RWPE2 (cell line): ENCODE data around the gene PCDHA5.
A peak's percentile ranks its signal among the peaks of the same experiment; 100 is the strongest.

Experiments
- ATAC-seq: fragments of 200-7000 bp; cut with Tn5 transposase; 3 replicates; pipeline ENCODE4 v1.9.1; 2021; ENCODE audit warnings: low read depth
- DNase-seq: peaks from one replicate; pipeline ENCODE4 v3.0.0-alpha.2; 2020; ENCODE audit warnings: low spot score
- H3K27ac ChIP-seq: fragments of 450-650 bp; 2 replicates; pipeline ENCODE4 v1.5.1; 2017; ENCODE audit warnings: mild to moderate bottlenecking; ENCODE audit not compliant: poor library complexity, severe bottlenecking
- H3K27me3 ChIP-seq: fragments of 250-450 bp; sonication (Bioruptor Pico); 2 replicates; pipeline ENCODE4 v1.5.1; 2021; ENCODE audit warnings: mild to moderate bottlenecking, moderate library complexity; ENCODE audit not compliant: insufficient read depth, poor library complexity, severe bottlenecking
- H3K36me3 ChIP-seq: fragments of 250-450 bp; sonication (Bioruptor Pico); 2 replicates; pipeline ENCODE4 v1.5.1; 2020; ENCODE audit warnings: low read depth, mild to moderate bottlenecking, moderate library complexity
- H3K4me1 ChIP-seq: fragments of 250-450 bp; sonication (Bioruptor Pico); 2 replicates; pipeline ENCODE4 v1.5.1; 2021; ENCODE audit warnings: mild to moderate bottlenecking, moderate library complexity; ENCODE audit not compliant: insufficient read depth, poor library complexity, severe bottlenecking
- H3K4me3 ChIP-seq: fragments of 250-450 bp; sonication (Bioruptor Pico); 2 replicates; pipeline ENCODE4 v1.5.1; 2021; ENCODE audit warnings: mild to moderate bottlenecking, moderate library complexity; ENCODE audit not compliant: severe bottlenecking
- H3K9me3 ChIP-seq: fragments of 250-450 bp; sonication (Bioruptor Pico); 2 replicates; pipeline ENCODE4 v1.5.1; 2021; ENCODE audit warnings: mild to moderate bottlenecking, moderate library complexity; ENCODE audit not compliant: severe bottlenecking
- CTCF ChIP-seq: fragments of 450-650 bp; IDR thresholded peaks from one replicate; pipeline ENCODE4 v1.5.1; 2017; ENCODE audit warnings: mild to moderate bottlenecking, moderate library complexity; ENCODE audit not compliant: poor library complexity, severe bottlenecking

Gene PCDHA5

GRCh38 chr5:140868721-140869554 is 47.5 kb downstream of the PCDHA5 start, which contains the start of gene PCDHA11:
PCDHA11 (plus strand) TSS chr5:140868957; CDS start chr5:140869104, 147 bp downstream.
- peak within 1 kb of the TSS; percentile 23 for H3K4me3 ChIP-seq
- H3K4me1 ChIP-seq, result no peaks in the 10 kb centered on the region
- DNase-seq (no peak), ATAC-seq (peak; percentile 97)
- peak; percentile 84 for TF ChIP-seq CTCF
- H3K36me3 ChIP-seq, result no peaks in the 10 kb centered on the region
- H3K27me3 ChIP-seq, result peaks cover 75% of the 10 kb centered on the region
- H3K27ac ChIP-seq, result no peak within 1 kb of the TSS
- H3K9me3 ChIP-seq, result no peaks in the 10 kb centered on the region

GRCh38 chr5:140869555-140869886 is 48.1 kb downstream of the PCDHA5 start:
- no peaks in the 10 kb centered on the region for H3K36me3 ChIP-seq
- H3K4me3 ChIP-seq, result peak overlapping the region; percentile 23
- no peak for TF ChIP-seq CTCF
- ATAC-seq (0 out of 3 replicates have a peak, but pooled peaks have one; percentile 48), DNase-seq (no peak)
- peaks cover 72% of the 10 kb centered on the region for H3K27me3 ChIP-seq
- no peaks in the 10 kb centered on the region for H3K9me3 ChIP-seq
- no peaks in the 10 kb centered on the region for H3K4me1 ChIP-seq
- H3K27ac ChIP-seq, result no peak overlapping the region

- H3K27me3 ChIP-seq, result peaks cover 69% of the 10 kb centered on the region
- H3K27ac ChIP-seq, result no peak overlapping the region
- no peak overlapping the region for H3K4me3 ChIP-seq
- DNase-seq (peak; percentile 59), ATAC-seq (no peak)
- no peaks in the 10 kb centered on the region for H3K9me3 ChIP-seq
- H3K36me3 ChIP-seq, result no peaks in the 10 kb centered on the region
- no peak for TF ChIP-seq CTCF
- no peaks in the 10 kb centered on the region for H3K4me1 ChIP-seq
Measured at GRCh38 chr5:140870221-140871201, 49.1 kb downstream of the PCDHA5 start.
